ENCODE data around the gene CFH.
"Not testable (repeated sequence)": the region's sequence is repeated elsewhere in the genome, so short reads cannot be mapped to it uniquely, and the experiment has no call there.

Gene CFH

GRCh38 chr1:196669051-196669450 is 17.2 kb downstream of the CFH start:
- DNase-seq, result no peak

GRCh38 chr1:196669693-196670092 is 17.9 kb downstream of the CFH start:
- DNase-seq, result no peak

GRCh38 chr1:196674908-196675307 is 23.1 kb downstream of the CFH start:
- DNase-seq, result no peak

GRCh38 chr1:196677781-196678509 is 26.1 kb downstream of the CFH start:
- DNase-seq, result no peak

- no peak for DNase-seq
Observed at GRCh38 chr1:196678510-196678884, 26.7 kb downstream of the CFH start.

GRCh38 chr1:196680107-196680506 is 28.3 kb downstream of the CFH start:
- no peak for DNase-seq

GRCh38 chr1:196684476-196684875 is 32.6 kb downstream of the CFH start:
- DNase-seq, result no peak

GRCh38 chr1:196685506-196685905 is 33.7 kb downstream of the CFH start:
- no peak for DNase-seq

GRCh38 chr1:196689001-196689400 is 37.2 kb downstream of the CFH start:
- DNase-seq, result no peak

GRCh38 chr1:196690582-196690981 is 38.7 kb downstream of the CFH start:
- DNase-seq, result no peak

- no peak for DNase-seq
Observed at GRCh38 chr1:196698993-196699392, 47.1 kb downstream of the CFH start.

GRCh38 chr1:196701144-196701543 is 49.3 kb downstream of the CFH start:
- DNase-seq, result no peak

GRCh38 chr1:196709892-196710291 is 58.0 kb downstream of the CFH start:
- not testable (repeated sequence) for DNase-seq

GRCh38 chr1:196717868-196718267 is 66.0 kb downstream of the CFH start:
- DNase-seq, result no peak

- no peak for DNase-seq
Observed at GRCh38 chr1:196723325-196724185, 71.7 kb downstream of the CFH start.

- no peak for DNase-seq
Observed at GRCh38 chr1:196732526-196732925, 80.7 kb downstream of the CFH start.

GRCh38 chr1:196733091-196733970 is 81.5 kb downstream of the CFH start:
- no peak for DNase-seq

- no peak for DNase-seq
Observed at GRCh38 chr1:196734006-196734405, 82.2 kb downstream of the CFH start.

GRCh38 chr1:196734460-196734859 is 82.6 kb downstream of the CFH start:
- no peak for DNase-seq

GRCh38 chr1:196738730-196739129 is 86.9 kb downstream of the CFH start:
- no peak for DNase-seq

GRCh38 chr1:196743244-196743643 is 91.4 kb downstream of the CFH start:
- not testable (repeated sequence) for DNase-seq

GRCh38 chr1:196765019-196765740 is 113.3 kb downstream of the CFH start:
- DNase-seq, result not testable (repeated sequence)

GRCh38 chr1:196769823-196770222 is 118.0 kb downstream of the CFH start:
- DNase-seq, result not testable (repeated sequence)

All from activated effector memory CD4-positive, alpha-beta T cell treated with anti-CD3 and anti-CD28 coated beads, Interleukin-2, amount 50 U/mL, for 16 hours (primary cell).